Spleen (tissue), 11 donors: ENCODE results near the gene CFAP54. TPM values are rescaled to one million over a fixed set of nuclear protein-coding genes. Genes with fewer than 3 reads are reported as not detected.

Experiments
- DNase-seq: peaks from one replicate; pipeline ENCODE4 v3.0.0-alpha.2; 2020
- H3K27ac ChIP-seq, 8 donors: fragments of 200-600 bp; sonication (generic) in 7 of 8; 1 replicate in 4 of 8; 2 replicates in 4 of 8; pipeline versions ENCODE4 v1.5.0 to v1.8.0; 2016 to 2021; ENCODE audit warnings: inconsistent platforms in 4 of 8, mild to moderate bottlenecking in 4 of 8, moderate library complexity in 1 of 8
- H3K27me3 ChIP-seq, 7 donors: fragments of 200-600 bp; sonication (generic) in 6 of 7; replicated peaks in 1 of 7; 1 replicate in 4 of 7; 2 replicates in 3 of 7; pipeline versions ENCODE4 v1.5.0 to v1.8.0; 2016 to 2021; ENCODE audit warnings: inconsistent platforms in 3 of 7, mild to moderate bottlenecking in 1 of 7
- H3K36me3 ChIP-seq, 6 donors: fragments of 200-600 bp; sonication (generic) in 5 of 6; 1 replicate in 4 of 6; 2 replicates in 2 of 6; pipeline versions ENCODE4 v1.5.0 to v1.8.0; 2016 to 2021; ENCODE audit warnings: inconsistent platforms in 2 of 6
- H3K4me1 ChIP-seq, 6 donors: fragments of 200-600 bp; sonication (generic) in 5 of 6; 1 replicate in 3 of 6; 2 replicates in 3 of 6; pipeline versions ENCODE4 v1.5.0 to v1.8.0; 2016 to 2021; ENCODE audit warnings: inconsistent platforms in 3 of 6
- H3K4me3 ChIP-seq, 8 donors: fragments of 200-600 bp; sonication (generic) in 7 of 8; 1 replicate in 4 of 8; 2 replicates in 4 of 8; pipeline versions ENCODE4 v1.5.0 to v1.8.0; 2016 to 2021; ENCODE audit warnings: inconsistent platforms in 4 of 8, mild to moderate bottlenecking in 4 of 8, moderate library complexity in 2 of 8
- H3K9me3 ChIP-seq, 8 donors: fragments of 200-600 bp; sonication (generic) in 7 of 8; 1 replicate in 4 of 8; 2 replicates in 4 of 8; pipeline versions ENCODE4 v1.5.0 to v1.8.0; 2016 to 2021; ENCODE audit warnings: inconsistent platforms in 4 of 8
- POLR2A ChIP-seq, 3 donors: fragments of 450-650 bp; IDR thresholded peaks; one replicate each; pipeline ENCODE4 v1.5.1; 2017; ENCODE audit warnings: antibody characterized with exemption in 3 of 3, mild to moderate bottlenecking in 1 of 3
- POLR2AphosphoS5 ChIP-seq, 3 donors: sonication (generic); formaldehyde crosslinking; IDR thresholded peaks; one replicate each; pipeline ENCODE4 v1.5.1; 2017; ENCODE audit warnings: antibody characterized with exemption in 3 of 3
- WGBS, 5 donors: extraction: QIAGEN DNeasy Blood & Tissue Kit in 3 of 5; methylation state at CpG; one replicate each; pipeline versions ENCODE4 v1.1.5 to v1.1.7; 2013 to 2018; 5-methylcytosine and 5-hydroxymethylcytosine counted together
- intact Hi-C: fragments of 100-400 bp; cut with DNase I; formaldehyde crosslinking; loops from one replicate; pipeline ENCODE4 v1.15.0; 2023; ENCODE audit warnings: low total_unique reads
- polyA plus RNA-seq, 3 donors: library from polyadenylated mRNA; stranded (reverse); fragments of 200-250 nt; gene quantifications; one replicate each; pipeline ENCODE4 v1.2.1, GENCODE V29; 2013
- total RNA-seq, 7 donors: library from RNA; depleted of rRNA in 3 of 7; stranded (reverse); fragments of >200 nt in 3 of 7; fragmentation: NEBNext Ultra II Directional in 4 of 7; extraction: Animal tissue kit (Norgen Biotek cat#: 25700) in 4 of 7; gene quantifications; one replicate each; pipeline versions ENCODE4 v1.1.0 to v1.2.1, GENCODE V29; 2016 to 2021
- TF ChIP-seq, protein P1 (sequence below), 11 experiments: fragments of 200-600 bp in 7 of 11; fragments of 450-650 bp in 4 of 11; sonication (generic) in 4 of 11; IDR thresholded peaks in 8 of 11; conservative IDR thresholded peaks in 3 of 11; 1 replicate in 7 of 11; 2 replicates in 4 of 11; pipeline versions ENCODE4 v1.4.0 to v1.8.0; 2016 to 2021; ENCODE audit warnings: antibody characterized with exemption in 11 of 11, inconsistent platforms in 4 of 11, mild to moderate bottlenecking in 1 of 11
- donor health status: healthy with polysubstance abuse.
- donor health status: DM: no; HTN: no; CAD: no; lungs with moderate emphysema.
- donor health status: DM: no; HTN: no; CAD: no.
- donor health status: Bipolar disorder and iron deficiency.
- donor health status: healthy.
- donor health status: DM: no; HTN: no; CAD: no.
- donor health status: DM: yes; HTN: yes; CAD: no.

The CFAP54 gene
- total and polyA plus RNA-seq, 10 donors, result 0.09 to 3.6 (median 2.1) TPM

DNA sequence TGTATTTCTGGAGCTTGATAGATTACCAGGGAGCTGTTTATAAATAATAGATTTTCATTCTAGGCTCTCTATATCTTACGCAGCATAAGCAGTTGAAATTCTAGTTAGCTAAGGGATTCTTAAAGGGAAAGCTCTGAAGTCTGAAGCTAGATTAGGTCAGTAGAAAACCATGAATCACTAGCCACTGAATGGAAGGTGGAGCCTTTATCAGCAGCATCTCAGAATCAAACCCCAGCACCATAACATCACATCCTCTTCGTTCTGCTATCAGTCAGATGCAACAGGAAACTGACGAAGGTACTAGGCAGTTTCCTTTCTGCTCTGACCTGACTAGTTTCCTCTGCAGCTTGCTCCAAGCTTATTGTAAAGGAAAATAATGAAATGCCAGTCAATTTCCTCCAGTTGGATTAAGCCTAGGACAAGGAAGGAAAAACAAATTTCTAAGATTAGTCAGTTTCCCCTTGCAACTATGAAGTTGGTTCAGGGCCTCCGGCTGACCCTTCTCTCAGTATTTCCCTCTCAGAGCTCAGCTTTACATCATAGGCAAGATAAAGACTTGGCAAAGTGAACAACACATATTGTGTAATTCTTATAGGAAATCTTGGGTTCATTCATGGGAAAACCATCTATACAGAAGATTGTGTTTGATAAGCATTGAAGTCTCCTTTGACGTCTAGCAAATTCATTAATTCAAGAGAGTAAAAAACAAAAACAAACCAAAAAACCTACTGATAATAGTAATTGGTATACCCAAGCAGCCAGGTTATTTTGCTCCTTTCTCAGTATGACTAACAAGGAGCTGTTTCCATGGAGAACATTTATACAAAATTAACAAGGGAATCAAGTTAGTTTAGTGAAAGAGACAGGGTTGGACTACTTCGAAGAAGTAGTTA, 43.4 kb upstream of the CFAP54 start:
- no peak overlapping the region for H3K4me3 ChIP-seq
- TF ChIP-seq, protein P1, sequence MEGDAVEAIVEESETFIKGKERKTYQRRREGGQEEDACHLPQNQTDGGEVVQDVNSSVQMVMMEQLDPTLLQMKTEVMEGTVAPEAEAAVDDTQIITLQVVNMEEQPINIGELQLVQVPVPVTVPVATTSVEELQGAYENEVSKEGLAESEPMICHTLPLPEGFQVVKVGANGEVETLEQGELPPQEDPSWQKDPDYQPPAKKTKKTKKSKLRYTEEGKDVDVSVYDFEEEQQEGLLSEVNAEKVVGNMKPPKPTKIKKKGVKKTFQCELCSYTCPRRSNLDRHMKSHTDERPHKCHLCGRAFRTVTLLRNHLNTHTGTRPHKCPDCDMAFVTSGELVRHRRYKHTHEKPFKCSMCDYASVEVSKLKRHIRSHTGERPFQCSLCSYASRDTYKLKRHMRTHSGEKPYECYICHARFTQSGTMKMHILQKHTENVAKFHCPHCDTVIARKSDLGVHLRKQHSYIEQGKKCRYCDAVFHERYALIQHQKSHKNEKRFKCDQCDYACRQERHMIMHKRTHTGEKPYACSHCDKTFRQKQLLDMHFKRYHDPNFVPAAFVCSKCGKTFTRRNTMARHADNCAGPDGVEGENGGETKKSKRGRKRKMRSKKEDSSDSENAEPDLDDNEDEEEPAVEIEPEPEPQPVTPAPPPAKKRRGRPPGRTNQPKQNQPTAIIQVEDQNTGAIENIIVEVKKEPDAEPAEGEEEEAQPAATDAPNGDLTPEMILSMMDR (IDR thresholded peaks at IDR 0.05 in 8 of 11, conservative IDR thresholded peaks at IDR 0.05 in 3 of 11), result no peak
- peak in 1 of 3 donors; percentile 91 for TF ChIP-seq POLR2AphosphoS5 (IDR thresholded peaks at IDR 0.05)
- peak in 1 of 3 donors; percentile 16 for TF ChIP-seq POLR2A (IDR thresholded peaks at IDR 0.05)
- peak overlapping the region; percentile 55 to 89 (median 84) for H3K27ac ChIP-seq
- intact Hi-C loops, result no loop called here
- no peaks in the 10 kb centered on the region for H3K27me3 ChIP-seq
- H3K36me3 ChIP-seq, result no peaks in the 10 kb centered on the region
- no peaks in the 10 kb centered on the region for H3K9me3 ChIP-seq
- peaks cover 11 to 36% (median 25%) of the 10 kb centered on the region in 6 donors for H3K4me1 ChIP-seq
- WGBS, 5 donors, result 23 to 35% (median 31%) methylated on average over 6 of the region's 6 CpGs
- no peak for DNase-seq

DNA sequence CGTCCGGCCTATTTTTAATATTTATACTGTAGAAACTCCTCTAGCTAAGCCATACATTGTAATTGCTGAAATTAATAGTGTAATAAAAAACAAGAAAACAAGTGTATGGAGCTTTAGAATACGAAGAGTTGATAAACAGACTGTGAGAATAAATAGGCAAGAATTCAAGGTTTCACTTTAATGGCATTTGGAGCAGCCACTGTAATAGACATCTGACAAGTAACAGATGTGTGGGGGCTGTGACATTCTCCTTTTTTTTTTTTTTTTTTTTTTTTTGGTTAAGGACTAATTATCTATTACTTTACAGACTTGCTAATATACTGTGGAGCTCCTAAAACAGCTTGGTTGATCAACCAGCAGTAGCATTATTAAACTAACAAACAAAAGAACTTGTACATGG, 42.1 kb upstream of the CFAP54 start:
- Histone ChIP-seq H3K4me3 (no peak overlapping the region), H3K27me3 (no peaks in the 10 kb centered on the region), H3K27ac (peak overlapping the region in 3 of 8 donors; percentile 81 to 89 (median 81)), H3K9me3 (no peaks in the 10 kb centered on the region), H3K36me3 (no peaks in the 10 kb centered on the region), H3K4me1 (peaks cover 11 to 36% (median 25%) of the 10 kb centered on the region in 6 donors)
- intact Hi-C loops, result no loop called here
- WGBS, 5 donors, result 86 to 95% (median 91%) methylated on average over 3 of the region's 3 CpGs
- DNase-seq, result no peak
- TF ChIP-seq POLR2AphosphoS5 (IDR thresholded peaks at IDR 0.05) (no peak), POLR2A (IDR thresholded peaks at IDR 0.05) (no peak)
- TF ChIP-seq, protein P1 (IDR thresholded peaks at IDR 0.05 in 8 of 11, conservative IDR thresholded peaks at IDR 0.05 in 3 of 11), result no peak

DNA sequence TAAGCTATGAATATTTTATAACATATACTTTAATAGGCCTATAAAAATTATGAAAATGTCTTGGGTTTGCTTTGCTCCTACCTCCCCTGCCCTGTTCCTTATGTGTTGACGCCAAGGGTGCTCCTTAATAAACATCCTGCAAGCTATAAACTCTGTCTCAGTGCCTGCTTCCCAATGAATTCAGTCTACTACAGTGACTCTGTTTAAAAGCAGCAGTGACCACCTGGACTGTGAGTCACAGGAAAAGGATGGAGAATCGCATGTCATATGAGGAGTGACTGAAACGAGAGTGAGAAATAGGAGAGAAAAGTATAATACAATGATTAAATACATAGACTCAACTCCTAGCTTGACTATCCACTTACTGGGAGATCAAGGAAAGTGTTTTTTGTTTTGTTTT, 41.1 kb upstream of the CFAP54 start:
- Histone ChIP-seq H3K27me3 (no peaks in the 10 kb centered on the region), H3K36me3 (no peaks in the 10 kb centered on the region), H3K4me1 (peaks cover 11 to 36% (median 25%) of the 10 kb centered on the region in 6 donors), H3K4me3 (no peak overlapping the region), H3K9me3 (no peaks in the 10 kb centered on the region), H3K27ac (no peak overlapping the region)
- no peak for DNase-seq
- 81 to 89% (median 87%) methylated on average over 3 of the region's 3 CpGs for WGBS, 5 donors
- intact Hi-C loops, result no loop called here
- TF ChIP-seq, protein P1 (IDR thresholded peaks at IDR 0.05 in 8 of 11, conservative IDR thresholded peaks at IDR 0.05 in 3 of 11), result no peak
- TF ChIP-seq POLR2A (IDR thresholded peaks at IDR 0.05) (no peak), POLR2AphosphoS5 (IDR thresholded peaks at IDR 0.05) (no peak)

DNA sequence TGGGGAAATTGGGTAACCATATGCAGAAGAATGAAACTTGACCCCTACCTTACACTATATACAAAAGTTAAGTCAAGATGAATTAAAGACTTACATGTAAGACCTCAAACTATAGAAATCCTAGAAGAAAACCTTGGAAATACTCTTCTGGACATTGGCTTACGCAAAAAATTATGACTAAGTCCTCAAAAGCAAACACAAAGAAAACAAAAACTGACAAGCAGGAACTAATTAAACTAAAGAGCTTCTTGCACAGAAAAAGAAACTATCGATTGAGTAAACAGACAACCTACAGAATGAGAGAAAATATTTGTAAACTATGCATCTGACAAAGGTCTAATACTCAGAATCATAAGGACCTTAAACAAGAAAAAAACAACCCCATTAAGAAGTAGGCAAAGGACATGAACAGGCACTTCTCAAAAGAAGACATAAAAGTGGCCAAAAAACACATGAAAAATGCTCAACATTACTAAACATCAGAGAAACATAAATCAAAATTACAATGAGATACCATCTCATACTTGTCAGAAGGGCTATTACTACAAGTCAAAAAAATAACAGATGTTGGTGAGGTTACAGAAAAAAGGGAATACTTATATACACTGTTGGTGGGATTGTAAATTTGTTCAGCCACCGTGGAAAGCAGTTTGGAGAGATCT, 37.0 kb upstream of the CFAP54 start:
- intact Hi-C loops, result no loop called here
- 66 to 84% (median 76%) methylated on average over 3 of the region's 3 CpGs for WGBS, 5 donors
- Histone ChIP-seq H3K27me3 (no peaks in the 10 kb centered on the region), H3K9me3 (no peaks in the 10 kb centered on the region), H3K4me1 (peaks cover 0 to 23% (median 9%) of the 10 kb centered on the region in 6 donors), H3K27ac (no peak overlapping the region), H3K4me3 (no peak overlapping the region), H3K36me3 (no peaks in the 10 kb centered on the region)
- TF ChIP-seq POLR2AphosphoS5 (IDR thresholded peaks at IDR 0.05) (no peak), POLR2A (IDR thresholded peaks at IDR 0.05) (no peak)
- TF ChIP-seq, protein P1 (IDR thresholded peaks at IDR 0.05 in 8 of 11, conservative IDR thresholded peaks at IDR 0.05 in 3 of 11), result no peak
- no peak for DNase-seq
